H1 (cell line): ENCODE measurements around the gene POLR2F. TPM values are rescaled to one million over a fixed set of nuclear protein-coding genes. Genes with fewer than 3 reads are reported as not detected.

Experiments used
- CTCF ChIA-PET: fragments of 300-600 bp; sonication (Branson Sonifier 250); formaldehyde crosslinking; loops from one replicate; lab custom pipeline; 2021; ENCODE audit not compliant: partially characterized antibody; lab: Charles Lee
- POLR2A ChIA-PET: fragments of 300-600 bp; sonication (Branson Sonifier 250); formaldehyde crosslinking; loops from one replicate; lab custom pipeline; 2021; ENCODE audit warnings: inconsistent platforms; ENCODE audit not compliant: partially characterized antibody; lab: Charles Lee
- DNase-seq, 2 experiments: peaks; one replicate each; pipeline versions ENCODE4 v3.0.0 to v3.0.0-alpha.2; 2010 to 2022; ENCODE audit warnings: low spot score in 2 of 2, low read depth in 1 of 2, mixed read lengths in 1 of 2
- FAIRE-seq: peaks from 2 replicates; lab custom pipeline; 2011; peaks lifted over from hg19 to GRCh38; lab: Jason Lieb, UNC
- H2AFZ ChIP-seq: 2 replicates; pipeline ENCODE4 v1.8.1; 2012; ENCODE audit warnings: low read length, inconsistent platforms
- H2AK5ac ChIP-seq: 2 replicates; pipeline ENCODE4 v1.6.1; 2013; ENCODE audit warnings: low read depth, low read length
- H2BK120ac ChIP-seq: replicated peaks from 2 replicates; pipeline ENCODE3; 2013; ENCODE audit warnings: low read depth, low read length, inconsistent platforms
- H2BK12ac ChIP-seq: 2 replicates; pipeline ENCODE4 v1.6.1; 2013; ENCODE audit warnings: low read depth, low read length
- H2BK15ac ChIP-seq: 2 replicates; pipeline ENCODE4 v1.6.1; 2013; ENCODE audit warnings: low read length
- H2BK20ac ChIP-seq: 2 replicates; pipeline ENCODE4 v1.6.1; 2013; ENCODE audit warnings: low read length
- H2BK5ac ChIP-seq: 2 replicates; pipeline ENCODE4 v1.6.1; 2013; ENCODE audit warnings: low read depth, low read length
- H3K14ac ChIP-seq: 2 replicates; pipeline ENCODE4 v1.6.1; 2013; ENCODE audit warnings: inconsistent platforms; ENCODE audit not compliant: insufficient read length
- H3K18ac ChIP-seq: 2 replicates; pipeline ENCODE4 v1.6.1; 2013; ENCODE audit warnings: low read length; ENCODE audit errors: extremely low read depth
- H3K23ac ChIP-seq: 2 replicates; pipeline ENCODE4 v1.6.1; 2013; ENCODE audit warnings: inconsistent platforms; ENCODE audit not compliant: insufficient read length
- H3K23me2 ChIP-seq: 2 replicates; pipeline ENCODE4 v1.6.1; 2013; ENCODE audit warnings: low read depth, low read length
- H3K27ac ChIP-seq: 2 replicates; pipeline ENCODE4 v1.6.1; 2011; ENCODE audit warnings: low read depth, low read length, inconsistent platforms
- H3K27me3 ChIP-seq, 4 experiments: replicated peaks in 1 of 4; 1 replicate in 1 of 4; 2 replicates in 3 of 4; pipeline versions ENCODE4 v1.6.1 to v1.8.1; 2011 to 2013; ENCODE audit warnings: low read length in 3 of 4, mild to moderate bottlenecking in 3 of 4, inconsistent platforms in 2 of 4, mixed read lengths in 2 of 4, moderate library complexity in 1 of 4; ENCODE audit not compliant: control insufficient read depth in 3 of 4, insufficient read depth in 3 of 4; ENCODE audit errors: extremely low read depth in 1 of 4
- H3K36me3 ChIP-seq, 4 experiments: 2 replicates each; pipeline versions ENCODE4 v1.6.1 to v1.8.1; 2011 to 2013; ENCODE audit warnings: mild to moderate bottlenecking in 4 of 4, low read length in 3 of 4, moderate library complexity in 2 of 4, control low read depth in 1 of 4, inconsistent platforms in 1 of 4; ENCODE audit not compliant: insufficient read depth in 4 of 4, control insufficient read depth in 2 of 4
- H3K4ac ChIP-seq: replicated peaks from 2 replicates; pipeline ENCODE3; 2013; ENCODE audit warnings: low read length, low read depth, mixed read lengths, inconsistent platforms; ENCODE audit not compliant: insufficient read length
- H3K4me1 ChIP-seq, 4 experiments: replicated peaks in 1 of 4; 1 replicate in 1 of 4; 2 replicates in 3 of 4; pipeline versions ENCODE4 v1.6.1 to v1.8.1; 2011 to 2013; ENCODE audit warnings: low read length in 3 of 4, inconsistent platforms in 2 of 4, mixed read lengths in 1 of 4; ENCODE audit not compliant: insufficient read depth in 4 of 4, control insufficient read depth in 3 of 4
- H3K4me2 ChIP-seq, 2 experiments: 2 replicates each; pipeline versions ENCODE4 v1.6.1 to v1.8.1; 2011 to 2013; ENCODE audit warnings: low read depth in 2 of 2, low read length in 2 of 2, control low read depth in 1 of 2, inconsistent platforms in 1 of 2, mild to moderate bottlenecking in 1 of 2; ENCODE audit not compliant: insufficient read depth in 1 of 2
- H3K4me3 ChIP-seq, 4 experiments: fragments of 200-600, 300-600 bp in 1 of 4; sonication (generic), shearing (Covaris generic), sonication (Bioruptor Twin) in 1 of 4; 2 replicates each; pipeline versions ENCODE4 v1.5.1 to v1.8.1; 2011 to 2016; ENCODE audit warnings: low read length in 4 of 4, low read depth in 3 of 4, control low read depth in 2 of 4, inconsistent platforms in 2 of 4, mild to moderate bottlenecking in 2 of 4, mixed read lengths in 1 of 4, moderate library complexity in 1 of 4; ENCODE audit not compliant: insufficient read depth in 2 of 4; ENCODE audit errors: extremely low read depth in 1 of 4
- H3K56ac ChIP-seq: replicated peaks from 2 replicates; pipeline ENCODE3; 2013; ENCODE audit warnings: low read depth, mild to moderate bottlenecking, mixed read lengths, low read length, inconsistent platforms; ENCODE audit not compliant: insufficient read length
- H3K79me1 ChIP-seq: 2 replicates; pipeline ENCODE4 v1.6.1; 2013; ENCODE audit warnings: low read depth, low read length, control low read depth
- H3K79me2 ChIP-seq, 2 experiments: 2 replicates each; pipeline versions ENCODE4 v1.6.1 to v1.8.1; 2012 to 2013; ENCODE audit warnings: low read length in 2 of 2, mild to moderate bottlenecking in 2 of 2, inconsistent platforms in 1 of 2; ENCODE audit not compliant: insufficient read depth in 2 of 2, control insufficient read depth in 1 of 2
- H3K9ac ChIP-seq, 4 experiments: replicated peaks in 1 of 4; 1 replicate in 1 of 4; 2 replicates in 3 of 4; pipeline versions ENCODE4 v1.6.1 to v1.8.1; 2011 to 2013; ENCODE audit warnings: low read depth in 3 of 4, low read length in 3 of 4, control low read depth in 2 of 4, mild to moderate bottlenecking in 2 of 4, moderate library complexity in 2 of 4, inconsistent platforms in 1 of 4; ENCODE audit errors: extremely low read depth in 1 of 4
- H3K9me3 ChIP-seq, 2 experiments: 2 replicates each; pipeline versions ENCODE4 v1.6.1 to v1.8.1; 2012 to 2013; ENCODE audit warnings: mild to moderate bottlenecking in 2 of 2, moderate library complexity in 2 of 2, control low read depth in 1 of 2, inconsistent platforms in 1 of 2, low read depth in 1 of 2, low read length in 1 of 2, mixed read lengths in 1 of 2; ENCODE audit not compliant: insufficient read depth in 2 of 2
- H4K20me1 ChIP-seq, 2 experiments: replicated peaks in 1 of 2; 2 replicates each; pipeline versions ENCODE3 to v1.8.1; 2011 to 2013; ENCODE audit warnings: inconsistent platforms in 2 of 2, low read length in 2 of 2, mild to moderate bottlenecking in 1 of 2; ENCODE audit not compliant: insufficient read depth in 2 of 2, control insufficient read depth in 1 of 2
- H4K5ac ChIP-seq: 2 replicates; pipeline ENCODE4 v1.6.1; 2013; ENCODE audit warnings: low read length, low read depth, mixed read lengths, inconsistent platforms; ENCODE audit not compliant: insufficient read length
- H4K8ac ChIP-seq: 2 replicates; pipeline ENCODE4 v1.8.0; 2013; ENCODE audit warnings: mild to moderate bottlenecking, moderate library complexity, low read length, inconsistent platforms; ENCODE audit not compliant: insufficient read depth; ENCODE audit errors: extremely low read depth
- H4K91ac ChIP-seq: replicated peaks from 2 replicates; pipeline ENCODE3; 2013; ENCODE audit warnings: low read length, mixed read lengths, inconsistent platforms; ENCODE audit not compliant: insufficient read length
- SIRT6 ChIP-seq: IDR thresholded peaks from one replicate; pipeline ENCODE4 v1.7.1; 2012; ENCODE audit warnings: low read length, inconsistent platforms
- WGBS, 2 experiments: shearing (Covaris generic) in 1 of 2; methylation state at CpG; one replicate each; pipeline versions ENCODE4 v1.1.6 to v1.1.7; 2013 to 2015; ENCODE audit warnings: low lambda C conversion rate in 2 of 2, mixed read lengths in 2 of 2, inconsistent platforms in 1 of 2, low coverage in 1 of 2, missing lambda C conversion rate in 1 of 2; ENCODE audit not compliant: insufficient replicate concordance in 2 of 2, insufficient coverage in 1 of 2, insufficient read length in 1 of 2; ENCODE audit errors: extremely low coverage in 1 of 2, missing lambda C conversion rate in 1 of 2; 5-methylcytosine and 5-hydroxymethylcytosine counted together
- polyA plus RNA-seq, 7 experiments: library from polyadenylated mRNA; depleted of rRNA in 3 of 7; stranded (reverse) in 5 of 7; unstranded in 2 of 7; fragments of >200 nt in 5 of 7; fragments of 200-250 nt in 2 of 7; gene quantifications; 1 replicate in 5 of 7; 2 replicates in 1 of 7; 4 replicates in 1 of 7; pipeline versions ENCODE4 v1.2.1 to v1.2.3, GENCODE V29; 2011 to 2013; ENCODE audit warnings: missing spikeins in 2 of 7, mixed read lengths in 2 of 7
- total RNA-seq: library from RNA; stranded (reverse); fragmentation: NEBNext Ultra II Directional; extraction: Animal tissue kit (Norgen Biotek cat#: 25700); gene quantifications from 2 replicates; pipeline ENCODE4 v1.2.1, GENCODE V29; 2021

The POLR2F gene
- total and polyA plus RNA-seq, 2 of the 8 experiments (the other 6 are each of a cell fraction or from before 2014, with no cell fraction given), result 150 to 176 TPM

- TF ChIP-seq SIRT6, result no peak
- TF ChIP-seq, all 59 proteins: peak for 0
- H3K14ac ChIP-seq, result no peak overlapping the region
- H3K9me3 ChIP-seq, result no peaks in the 10 kb centered on the region
- no peaks in the 10 kb centered on the region; a peak in 4 of 7 replicates for H3K27me3 ChIP-seq
- no peak overlapping the region for H3K56ac ChIP-seq
- no peak overlapping the region for H2BK120ac ChIP-seq
- H3K18ac ChIP-seq, result no peak overlapping the region
- peak overlapping the region in 3 of 4 experiments; percentile 91 to 98 (median 98); a peak in 6 of 8 replicates for H3K4me3 ChIP-seq
- H3K4me1 ChIP-seq, result peaks cover 0 to 10% (median 4%) of the 10 kb centered on the region in 4 experiments; a peak in 4 of 7 replicates
- H4K8ac ChIP-seq, result no peak overlapping the region
- DNase-seq, result no peak
- no peak overlapping the region for H2BK5ac ChIP-seq
- no peak overlapping the region for H3K9ac ChIP-seq
- H4K5ac ChIP-seq, result no peak overlapping the region
- H4K91ac ChIP-seq, result no peak overlapping the region
- H4K20me1 ChIP-seq, result peaks cover 0 to 4% of the 10 kb centered on the region in 2 experiments
- no peak overlapping the region for H3K4ac ChIP-seq
- no peak overlapping the region for H3K27ac ChIP-seq
- H2BK15ac ChIP-seq, result no peak overlapping the region
- POLR2A ChIA-PET, result interaction anchor here (0.6 to 2.1 kb wide), 7 partner anchors 10 to 132 kb away, joined by 3 to 7 read pairs (median 3); partner anchors contain the start of genes GALR3 and MICALL1
- H3K36me3 ChIP-seq, result peaks cover 10 to 27% (median 26%) of the 10 kb centered on the region in 4 experiments
- no peak overlapping the region for H2BK20ac ChIP-seq
- H2BK12ac ChIP-seq, result no peak overlapping the region
- peak overlapping the region; percentile 84 to 94 for H3K4me2 ChIP-seq
- no peak overlapping the region for H3K23ac ChIP-seq
- peaks cover 6% of the 10 kb centered on the region for H3K23me2 ChIP-seq
- no peak for FAIRE-seq
- H3K79me1 ChIP-seq, result peaks cover 4% of the 10 kb centered on the region; the same call in 1 of the 2 replicates
- no peak overlapping the region for H2AK5ac ChIP-seq
- H2AFZ ChIP-seq, result no peak overlapping the region
- CTCF ChIA-PET, result interaction anchor here (0.6 to 7.9 kb wide), 9 partner anchors 11 to 141 kb away, joined by 3 to 48 read pairs (median 4); partner anchors contain the start of gene MICALL1
- H3K79me2 ChIP-seq, result peaks cover 0 to 16% of the 10 kb centered on the region in 2 experiments; a peak in 2 of 4 replicates
- 82% methylated on average over 4 of the region's 4 CpGs; no CpG with 5 or more reads in 1 of the 2 experiments for WGBS, 2 experiments
Measured at GRCh38 chr22:37954686-37955085, 1.2 kb downstream of the POLR2F start.
